MCF 10A (cell line): ENCODE measurements around the gene TNP2. TPM values are rescaled to one million over a fixed set of nuclear protein-coding genes. Genes with fewer than 3 reads are reported as not detected.
A peak's percentile ranks its signal among the peaks of the same experiment; 100 is the strongest.

Experiments used
- BruUV-seq: library from RNA; stranded (reverse); fragments of 400-500 nt; replicated peaks from 2 replicates; lab custom pipeline; 2021; lab: Mats Ljungman, UMichigan
- CTCF ChIA-PET: fragments of 300-600 bp; sonication (Branson Sonifier 250); formaldehyde crosslinking; extraction: SDS; loops from one replicate; lab custom pipeline; 2021; ENCODE audit warnings: antibody characterized with exemption, inconsistent platforms; lab: Yijun Ruan, JAX
- POLR2A ChIA-PET: fragments of 300-600, 350-650 bp; sonication (Branson Sonifier 250); formaldehyde crosslinking; extraction: SDS; loops from one replicate; lab custom pipeline; 2020; ENCODE audit warnings: antibody characterized with exemption, inconsistent platforms; lab: Yijun Ruan, JAX
- DNase-seq: peaks from one replicate; pipeline ENCODE4 v3.0.0-alpha.2; 2018; ENCODE audit not compliant: unreplicated experiment
- H3K27ac Mint-ChIP-seq: one replicate; pipeline ENCODE4 v1.8.0; 2022; ENCODE audit warnings: mild to moderate bottlenecking, low read depth, mixed read lengths; ENCODE audit not compliant: unreplicated experiment
- H3K27me3 Mint-ChIP-seq: one replicate; pipeline ENCODE4 v1.8.0; 2022; ENCODE audit warnings: mixed read lengths; ENCODE audit not compliant: insufficient read depth, unreplicated experiment
- H3K36me3 Mint-ChIP-seq: one replicate; pipeline ENCODE4 v1.8.0; 2022; ENCODE audit warnings: mild to moderate bottlenecking, moderate library complexity, mixed read lengths; ENCODE audit not compliant: insufficient read depth, unreplicated experiment
- H3K4me1 Mint-ChIP-seq: one replicate; pipeline ENCODE4 v1.8.0; 2022; ENCODE audit warnings: mixed read lengths; ENCODE audit not compliant: insufficient read depth, unreplicated experiment
- H3K4me3 Mint-ChIP-seq: one replicate; pipeline ENCODE4 v1.8.0; 2022; ENCODE audit warnings: mild to moderate bottlenecking, moderate library complexity, mixed read lengths; ENCODE audit not compliant: unreplicated experiment
- H3K9me3 Mint-ChIP-seq: one replicate; pipeline ENCODE4 v1.8.0; 2022; ENCODE audit warnings: mixed read lengths; ENCODE audit not compliant: unreplicated experiment
- intact Hi-C: fragments of 100-400 bp; cut with micrococcal nuclease; formaldehyde crosslinking; loops from 2 replicates; pipeline ENCODE4 v1.14.1; 2022
- total RNA-seq: library from RNA; stranded (reverse); gene quantifications from 2 replicates; pipeline ENCODE4 v1.2.3, GENCODE V29; 2022
- TF ChIP-seq, protein P1 (sequence below): fragments of 200-600 bp; IDR thresholded peaks from one replicate; pipeline ENCODE4 v1.8.0; 2022; ENCODE audit warnings: antibody characterized with exemption, mild to moderate bottlenecking; ENCODE audit not compliant: unreplicated experiment

The TNP2 gene
- total RNA-seq, 1 experiment from 2014 or later: not detected

DNA sequence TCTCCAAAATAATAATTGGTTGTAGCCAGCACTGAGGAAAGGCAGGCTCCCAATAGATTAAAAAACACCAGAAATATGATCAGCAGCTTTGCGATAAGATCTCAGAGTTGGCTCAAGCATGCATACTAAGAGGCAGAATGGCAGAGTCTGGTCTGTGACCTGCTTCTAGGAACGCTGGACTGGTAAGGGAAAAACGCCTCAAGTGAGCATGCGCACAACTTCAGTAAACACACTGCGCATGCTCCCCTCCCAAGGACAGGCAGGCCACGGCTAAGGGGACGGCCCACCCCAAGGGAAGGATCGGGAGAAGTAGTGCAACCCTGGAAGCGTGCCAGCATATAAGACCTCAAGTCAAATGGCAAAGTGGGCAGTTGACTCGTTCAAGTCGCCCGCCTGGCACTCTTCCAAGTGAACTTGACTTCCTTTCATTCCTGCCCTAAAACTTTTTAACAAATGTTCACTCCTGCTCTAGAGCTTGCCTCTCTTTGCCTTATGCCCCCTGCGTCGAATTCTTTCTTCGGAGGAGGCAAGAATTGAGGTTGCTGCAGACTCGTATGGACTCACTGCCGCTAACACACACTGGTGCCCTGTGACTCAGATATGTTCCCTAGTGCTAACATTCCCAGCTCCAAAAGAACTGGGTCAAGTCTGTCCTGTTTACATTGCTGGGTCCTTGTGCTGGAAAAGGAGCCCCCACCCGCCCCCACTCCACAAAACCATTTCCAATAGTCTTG lies 34.4 kb upstream of the TNP2 start:
- ChIA-PET CTCF (interaction anchor here (1.0 kb wide), 1 partner anchor 46 kb away, joined by 3 read pairs; no protein-coding TSS in a partner anchor), POLR2A (no interaction called here)
- H3K9me3 Mint-ChIP-seq: no peaks in the 10 kb centered on the region
- intact Hi-C loops: no loop called here
- no peaks in the 10 kb centered on the region for H3K36me3 Mint-ChIP-seq
- no peaks in the 10 kb centered on the region for H3K27me3 Mint-ChIP-seq
- no peak for DNase-seq
- H3K27ac Mint-ChIP-seq: no peak overlapping the region
- BruUV-seq: no TSS peak
- no peak overlapping the region for H3K4me3 Mint-ChIP-seq
- TF ChIP-seq, protein P1, sequence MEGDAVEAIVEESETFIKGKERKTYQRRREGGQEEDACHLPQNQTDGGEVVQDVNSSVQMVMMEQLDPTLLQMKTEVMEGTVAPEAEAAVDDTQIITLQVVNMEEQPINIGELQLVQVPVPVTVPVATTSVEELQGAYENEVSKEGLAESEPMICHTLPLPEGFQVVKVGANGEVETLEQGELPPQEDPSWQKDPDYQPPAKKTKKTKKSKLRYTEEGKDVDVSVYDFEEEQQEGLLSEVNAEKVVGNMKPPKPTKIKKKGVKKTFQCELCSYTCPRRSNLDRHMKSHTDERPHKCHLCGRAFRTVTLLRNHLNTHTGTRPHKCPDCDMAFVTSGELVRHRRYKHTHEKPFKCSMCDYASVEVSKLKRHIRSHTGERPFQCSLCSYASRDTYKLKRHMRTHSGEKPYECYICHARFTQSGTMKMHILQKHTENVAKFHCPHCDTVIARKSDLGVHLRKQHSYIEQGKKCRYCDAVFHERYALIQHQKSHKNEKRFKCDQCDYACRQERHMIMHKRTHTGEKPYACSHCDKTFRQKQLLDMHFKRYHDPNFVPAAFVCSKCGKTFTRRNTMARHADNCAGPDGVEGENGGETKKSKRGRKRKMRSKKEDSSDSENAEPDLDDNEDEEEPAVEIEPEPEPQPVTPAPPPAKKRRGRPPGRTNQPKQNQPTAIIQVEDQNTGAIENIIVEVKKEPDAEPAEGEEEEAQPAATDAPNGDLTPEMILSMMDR: no peak
- H3K4me1 Mint-ChIP-seq: peaks cover 6% of the 10 kb centered on the region

DNA sequence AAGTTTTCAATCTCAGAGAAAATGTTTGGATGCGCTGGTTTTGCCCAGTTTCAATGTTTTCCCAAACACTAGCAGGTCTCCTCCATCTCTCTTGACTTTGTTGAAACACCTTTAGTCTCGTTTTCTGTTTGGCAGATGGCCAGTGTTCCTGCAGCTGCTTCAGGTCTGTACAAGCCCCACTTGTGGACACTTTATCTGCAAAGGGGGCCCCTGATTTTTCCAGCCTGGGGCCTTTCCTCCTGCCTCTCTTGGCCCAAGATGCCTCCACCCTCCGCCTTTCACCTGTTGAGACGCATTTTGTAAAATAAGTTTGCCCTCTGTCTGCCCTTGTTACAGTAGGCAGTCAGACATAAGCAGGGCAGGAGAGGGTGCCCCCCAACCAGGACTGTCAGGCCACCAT lies 33.9 kb upstream of the TNP2 start:
- TF ChIP-seq, protein P1: no peak
- BruUV-seq: no TSS peak
- Mint-ChIP-seq H3K4me1 (peaks cover 6% of the 10 kb centered on the region), H3K27ac (no peak overlapping the region), H3K36me3 (no peaks in the 10 kb centered on the region), H3K27me3 (no peaks in the 10 kb centered on the region), H3K9me3 (no peaks in the 10 kb centered on the region), H3K4me3 (no peak overlapping the region)
- intact Hi-C loops: no loop called here
- ChIA-PET CTCF (interaction anchor here (1.0 kb wide), 1 partner anchor 340 kb away, joined by 3 read pairs; no protein-coding TSS in a partner anchor), POLR2A (no interaction called here)
- DNase-seq: peak; percentile 55

DNA sequence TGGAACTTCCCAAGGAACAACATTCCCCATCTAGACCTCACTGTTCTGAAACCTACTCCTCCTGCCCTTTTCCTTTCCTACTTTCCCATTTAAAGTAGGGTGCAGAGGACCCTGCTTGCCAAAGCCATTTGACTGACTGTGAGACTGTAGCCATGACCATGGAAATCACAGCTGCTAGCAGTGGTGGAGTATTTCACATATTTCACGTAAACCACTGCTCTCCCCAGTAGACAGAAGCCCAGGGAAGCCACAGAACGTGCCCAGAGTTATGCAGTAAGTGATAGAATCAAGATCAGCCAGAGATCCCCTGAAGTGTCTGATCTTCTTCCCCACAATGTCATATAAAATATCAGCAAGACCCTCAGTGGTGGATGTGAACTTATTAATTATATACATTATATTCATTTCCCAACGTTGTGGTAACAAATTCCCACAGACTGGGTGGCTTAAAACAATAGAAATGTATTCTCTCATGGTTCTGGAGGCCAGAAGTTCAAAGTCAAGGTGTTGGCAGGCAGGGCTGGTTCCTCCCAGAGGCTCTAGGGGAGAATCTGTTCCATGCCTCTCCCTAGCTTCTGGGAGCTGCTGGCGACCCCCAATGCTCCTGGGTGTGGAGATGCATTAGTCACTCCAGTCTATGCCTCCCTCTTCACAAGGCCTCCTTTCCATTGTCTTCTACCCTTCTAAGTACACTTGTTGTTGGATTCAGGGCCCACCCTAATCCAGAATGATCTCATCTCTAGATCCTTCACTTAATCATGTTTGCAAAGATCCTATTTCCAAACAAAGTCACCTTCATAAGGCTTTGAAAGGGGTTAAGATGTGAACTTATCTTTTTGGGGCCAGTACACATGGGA lies 32.7 kb upstream of the TNP2 start:
- no peak overlapping the region for H3K4me3 Mint-ChIP-seq
- peaks cover under 1% of the 10 kb centered on the region for H3K4me1 Mint-ChIP-seq
- no peaks in the 10 kb centered on the region for H3K36me3 Mint-ChIP-seq
- intact Hi-C loops: no loop called here
- no peaks in the 10 kb centered on the region for H3K27me3 Mint-ChIP-seq
- H3K9me3 Mint-ChIP-seq: no peaks in the 10 kb centered on the region
- ChIA-PET CTCF (interaction anchor here (0.7 to 1.0 kb wide), 2 partner anchors 272 to 339 kb away, joined by 3 read pairs; no protein-coding TSS in a partner anchor), POLR2A (no interaction called here)
- BruUV-seq: no TSS peak
- DNase-seq: no peak
- H3K27ac Mint-ChIP-seq: no peak overlapping the region
- TF ChIP-seq, protein P1: no peak

DNA sequence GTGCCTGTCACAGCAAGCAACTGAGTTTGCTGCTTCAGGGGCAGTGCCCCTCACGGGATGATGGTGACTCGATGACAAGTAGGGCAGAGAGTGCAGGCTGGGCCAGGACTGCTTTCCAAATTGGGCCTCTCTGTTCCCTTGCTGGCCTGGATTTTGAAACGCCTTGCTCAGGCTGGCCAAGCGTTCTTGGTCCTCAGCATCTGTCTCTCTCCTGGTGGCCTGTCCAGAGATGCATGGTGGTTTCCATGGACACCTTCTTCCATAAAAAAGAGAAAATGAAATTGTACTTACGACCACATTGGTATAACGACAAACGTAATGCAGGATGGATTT lies 31.4 kb upstream of the TNP2 start:
- no peaks in the 10 kb centered on the region for H3K36me3 Mint-ChIP-seq
- intact Hi-C loops: no loop called here
- no peak overlapping the region for H3K27ac Mint-ChIP-seq
- BruUV-seq: no TSS peak
- no peaks in the 10 kb centered on the region for H3K9me3 Mint-ChIP-seq
- H3K4me1 Mint-ChIP-seq: no peaks in the 10 kb centered on the region
- ChIA-PET POLR2A (no interaction called here), CTCF (no interaction called here)
- no peak overlapping the region for H3K4me3 Mint-ChIP-seq
- TF ChIP-seq, protein P1: no peak
- no peak for DNase-seq
- H3K27me3 Mint-ChIP-seq: no peaks in the 10 kb centered on the region
